Non-pigmented ciliary epithelial cell (primary cell): ENCODE data around the gene ORAI2.
A peak's percentile ranks its signal among the peaks of the same experiment; 100 is the strongest.
"Not testable (repeated sequence)": the region's sequence is repeated elsewhere in the genome, so short reads cannot be mapped to it uniquely, and the experiment has no call there.

ENCODE experiments used
- DNase-seq: peaks from one replicate; pipeline ENCODE4 v3.0.0-alpha.2; 2010; ENCODE audit warnings: low read depth

ORAI2 gene

GRCh38 chr7:102447311-102447710, 13.9 kb downstream of the ORAI2 start:
- DNase-seq: no peak

GRCh38 chr7:102449136-102449535, 15.8 kb downstream of the ORAI2 start:
- DNase-seq: no peak

GRCh38 chr7:102450242-102450641, 16.9 kb downstream of the ORAI2 start:
- DNase-seq: no peak

GRCh38 chr7:102451371-102452054, 18.1 kb downstream of the ORAI2 start:
- no peak for DNase-seq

GRCh38 chr7:102452451-102452850, 19.1 kb downstream of the ORAI2 start:
- DNase-seq: no peak

GRCh38 chr7:102453319-102453718, 19.9 kb downstream of the ORAI2 start:
- DNase-seq: no peak

- DNase-seq: no peak
These were observed 21.1 kb downstream of the ORAI2 start for GRCh38 chr7:102454468-102454867.

GRCh38 chr7:102454932-102455331, 21.6 kb downstream of the ORAI2 start:
- DNase-seq: not testable (repeated sequence)

- no peak for DNase-seq
These were observed 22.2 kb downstream of the ORAI2 start for GRCh38 chr7:102455596-102455995.

- DNase-seq: peak; percentile 24
These were observed 23.0 kb downstream of the ORAI2 start for GRCh38 chr7:102456327-102456726.

GRCh38 chr7:102457352-102457924, 24.1 kb downstream of the ORAI2 start:
- no peak for DNase-seq

GRCh38 chr7:102459221-102459844, 26.0 kb downstream of the ORAI2 start:
- DNase-seq: no peak

- DNase-seq: no peak
These were observed 27.1 kb downstream of the ORAI2 start for GRCh38 chr7:102460467-102460866.

- no peak for DNase-seq
These were observed 30.6 kb downstream of the ORAI2 start for GRCh38 chr7:102463841-102464576.

GRCh38 chr7:102464577-102465280, 31.4 kb downstream of the ORAI2 start, which contains the start of the genes ALKBH4 and LRWD1:
ALKBH4 (minus strand) TSS chr7:102464863; CDS start chr7:102464836, 27 bp downstream.
LRWD1 (plus strand) TSS chr7:102464984; CDS start chr7:102465081, 97 bp downstream.
- peak; percentile 42 for DNase-seq

GRCh38 chr7:102466097-102466496, 32.7 kb downstream of the ORAI2 start:
- DNase-seq: no peak

GRCh38 chr7:102467581-102468477, 34.5 kb downstream of the ORAI2 start:
- DNase-seq: no peak

GRCh38 chr7:102468478-102469350, 35.3 kb downstream of the ORAI2 start:
- DNase-seq: no peak

GRCh38 chr7:102469351-102469971, 36.1 kb downstream of the ORAI2 start:
- DNase-seq: no peak
